CD4-positive, alpha-beta T cell (primary cell): ENCODE data around the gene TENT5C. TPM values are rescaled to one million over a fixed set of nuclear protein-coding genes. Genes with fewer than 3 reads are reported as not detected.
A peak's percentile ranks its signal among the peaks of the same experiment; 100 is the strongest.
"Not testable (repeated sequence)": the region's sequence is repeated elsewhere in the genome, so short reads cannot be mapped to it uniquely, and the experiment has no call there.

Experiments
- ATAC-seq: fragments of 200-7000 bp; cut with Tn5 transposase; one replicate; pipeline ENCODE4 v1.10.0; 2022; ENCODE audit warnings: mild to moderate bottlenecking; ENCODE audit not compliant: poor library complexity
- CTCF ChIA-PET: fragments of 350-600 bp; sonication (Branson Sonifier 250); formaldehyde crosslinking; loops from one replicate; lab custom pipeline; 2021; ENCODE audit warnings: antibody characterized with exemption, inconsistent platforms; lab: Charles Lee
- POLR2A ChIA-PET: fragments of 350-600 bp; sonication (Branson Sonifier 250); formaldehyde crosslinking; loops from one replicate; lab custom pipeline; 2021; ENCODE audit warnings: antibody characterized with exemption, inconsistent platforms; lab: Charles Lee
- DNase-seq, 14 experiments: peaks; one replicate each; pipeline ENCODE4 v3.0.0-alpha.2; 2013 to 2020; ENCODE audit warnings: mixed read lengths in 2 of 14
- H3K27ac ChIP-seq, 2 donors: one replicate each; pipeline versions ENCODE4 v1.5.1 to v1.7.0; 2013; ENCODE audit warnings: low read length in 2 of 2, low read depth in 1 of 2, mild to moderate bottlenecking in 1 of 2
- H3K27me3 ChIP-seq, 2 experiments: 1 replicate in 1 of 2; 2 replicates in 1 of 2; pipeline versions ENCODE4 v1.6.1 to v1.7.0; 2013; ENCODE audit warnings: low read length in 2 of 2, control low read depth in 1 of 2, mild to moderate bottlenecking in 1 of 2, moderate library complexity in 1 of 2; ENCODE audit not compliant: insufficient read depth in 2 of 2, control insufficient read depth in 1 of 2
- H3K36me3 ChIP-seq: one replicate; pipeline ENCODE4 v1.6.1; 2013; ENCODE audit warnings: low read length, control low read depth; ENCODE audit not compliant: insufficient read depth
- H3K4me1 ChIP-seq: one replicate; pipeline ENCODE4 v1.6.1; 2013; ENCODE audit warnings: low read length, control low read depth; ENCODE audit not compliant: insufficient read depth
- H3K4me3 ChIP-seq: one replicate; pipeline ENCODE4 v1.5.1; 2013; ENCODE audit warnings: mild to moderate bottlenecking, low read length, moderate library complexity
- H3K9me3 ChIP-seq, 2 experiments: 1 replicate in 1 of 2; 2 replicates in 1 of 2; pipeline versions ENCODE4 v1.6.1 to v1.7.0; 2013; ENCODE audit warnings: low read length in 2 of 2, mild to moderate bottlenecking in 2 of 2, control low read depth in 1 of 2, moderate library complexity in 1 of 2; ENCODE audit not compliant: control insufficient read depth in 1 of 2, insufficient read depth in 1 of 2
- H3K27ac Mint-ChIP-seq: one replicate; pipeline ENCODE4 v1.8.0; 2020; ENCODE audit warnings: mixed read lengths
- H3K27me3 Mint-ChIP-seq: one replicate; pipeline ENCODE4 v1.8.0; 2021; ENCODE audit warnings: mixed read lengths
- H3K36me3 Mint-ChIP-seq: one replicate; pipeline ENCODE4 v1.8.0; 2021; ENCODE audit warnings: low read depth, mixed read lengths
- H3K4me1 Mint-ChIP-seq: one replicate; pipeline ENCODE4 v1.8.0; 2021; ENCODE audit warnings: low read depth, mixed read lengths
- H3K4me3 Mint-ChIP-seq: one replicate; pipeline ENCODE4 v1.8.0; 2020; ENCODE audit warnings: mild to moderate bottlenecking, mixed read lengths
- H3K9me3 Mint-ChIP-seq: one replicate; pipeline ENCODE4 v1.8.0; 2020; ENCODE audit warnings: mixed read lengths
- CTCF ChIP-seq: fragments of 200-600 bp; IDR thresholded peaks from one replicate; pipeline ENCODE4 v1.8.0; 2022; ENCODE audit warnings: antibody characterized with exemption, mild to moderate bottlenecking
- intact Hi-C, 2 experiments: fragments of 100-400 bp; cut with DNase I in 1 of 2; cut with micrococcal nuclease in 1 of 2; formaldehyde crosslinking; loops; one replicate each; pipeline versions ENCODE4 v1.15.1 to v1.9.0; 2023 to 2025; cut with DNase I, micrococcal nuclease
- polyA plus RNA-seq, 2 donors: library from polyadenylated mRNA; unstranded; fragments of 120-200 nt; gene quantifications; one replicate each; pipeline ENCODE4 v1.2.1, GENCODE V29; 2013
- total RNA-seq, 174 experiments: library from RNA in 2 of 174; stranded (reverse) in 2 of 174; gene quantifications; one replicate each; pipeline ENCODE4 v1.2.3 and lab custom pipeline; 2021 to 2026

The TENT5C gene
- total RNA-seq = 100 to 1,000 TPM; 122 to 123 TPM
- 15.8 TPM for polyA plus RNA-seq (2013, experiment 1 of 2)
- 47.8 TPM for polyA plus RNA-seq (2013, experiment 2 of 2)
- total RNA-seq (lab: John Stamatoyannopoulos, UW) = 5.6 to 764 (median 57.6) reads per million in 172 experiments

DNA sequence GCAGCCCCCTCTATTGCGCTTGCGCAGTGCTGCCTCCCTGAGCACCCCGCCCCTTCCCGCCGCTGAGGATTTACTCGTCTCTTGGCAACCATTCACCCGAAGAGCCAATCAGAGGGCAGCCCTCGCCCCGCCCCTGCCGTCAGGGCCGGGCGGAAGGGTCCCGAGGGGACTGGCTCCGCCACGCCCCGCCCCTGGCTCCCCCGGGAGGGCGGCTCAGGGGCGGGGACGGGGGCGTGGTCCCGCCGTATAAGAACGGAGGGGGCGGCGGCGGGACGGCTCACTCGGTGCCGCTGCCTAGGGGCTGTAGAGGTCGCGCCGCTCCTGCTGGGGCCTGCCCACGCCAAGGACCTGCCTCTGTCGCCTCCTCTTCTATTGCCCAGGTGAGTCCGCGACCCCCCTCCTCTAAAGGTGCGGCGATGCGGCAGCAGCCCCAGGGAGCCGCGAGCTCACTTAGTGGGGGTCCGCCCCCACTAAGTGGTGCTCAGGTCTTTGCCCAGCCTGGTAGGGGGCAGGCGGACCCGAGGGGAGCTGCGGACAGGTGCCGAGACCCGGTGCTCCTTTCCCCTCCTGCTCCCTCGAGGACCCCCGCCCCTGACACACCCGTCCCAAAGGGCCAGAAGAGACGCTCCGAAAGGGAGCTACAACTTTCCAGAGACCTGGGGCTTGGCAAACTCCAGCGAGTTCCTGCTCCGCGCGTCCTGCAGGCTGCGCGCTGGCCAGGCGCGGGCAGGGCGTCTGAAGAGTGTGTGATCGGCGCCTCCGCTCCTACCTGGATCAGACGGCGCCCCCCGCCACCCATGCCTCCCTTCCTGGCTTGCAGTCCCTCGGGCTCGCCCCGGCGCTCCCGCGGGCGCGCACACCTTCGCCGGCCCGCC lies at the start of gene TENT5C:
Gene TENT5C, plus strand, starts transcription at position 275 of the 875 bp plus-strand sequence. CDS start 16,821 bp downstream, outside the sequence.
- TF ChIP-seq CTCF = no peak
- Histone ChIP-seq H3K9me3 (no peaks in the 10 kb centered on the region), H3K36me3 (peaks cover 5% of the 10 kb centered on the region), H3K27ac (peak within 1 kb of the TSS; percentile 85 to 95), H3K4me1 (peaks cover 33% of the 10 kb centered on the region), H3K4me3 (peak within 1 kb of the TSS; percentile 96), H3K27me3 (no peaks in the 10 kb centered on the region)
- H3K9me3 Mint-ChIP-seq = no peaks in the 10 kb centered on the region
- peaks cover 57% of the 10 kb centered on the region for H3K4me1 Mint-ChIP-seq
- no peaks in the 10 kb centered on the region for H3K27me3 Mint-ChIP-seq
- POLR2A ChIA-PET = interaction anchor here (0.6 to 3.2 kb wide), 20 partner anchors 11 to 546 kb away, joined by 3 to 130 read pairs (median 4); partner anchors contain the start of genes MAN1A2 and TTF2
- ATAC-seq = peak; percentile 89
- CTCF ChIA-PET = interaction anchor here (1.4 to 5.2 kb wide), 5 partner anchors 23 to 71 kb away, joined by 5 to 30 read pairs (median 6); no protein-coding TSS in a partner anchor
- peak within 1 kb of the TSS; percentile 99 for H3K4me3 Mint-ChIP-seq
- H3K27ac Mint-ChIP-seq = peak within 1 kb of the TSS; percentile 90
- DNase-seq = peak; percentile 97 to 99 (median 99)
- peaks cover 41% of the 10 kb centered on the region for H3K36me3 Mint-ChIP-seq
- intact Hi-C loops = loop anchor here (1.0 to 10.0 kb wide), 13 partner anchors 51 to 1539 kb away; partner anchors contain the start of genes CD2 (in 1 of the 2), GDAP2 (in 1 of the 2), MAN1A2 (in 1 of the 2) and TRIM45 (in 1 of the 2)

GRCh38 chr1:117556341-117556740 lies 49.5 kb upstream of the TENT5C start:
- intact Hi-C loops = no loop called here
- H3K4me3 Mint-ChIP-seq = no peak overlapping the region
- Histone ChIP-seq H3K27me3 (no peaks in the 10 kb centered on the region), H3K36me3 (no peaks in the 10 kb centered on the region), H3K9me3 (peaks cover 0 to 8% of the 10 kb centered on the region in 2 experiments), H3K4me1 (no peaks in the 10 kb centered on the region), H3K27ac (no peak overlapping the region), H3K4me3 (no peak overlapping the region)
- H3K9me3 Mint-ChIP-seq = peaks cover 6% of the 10 kb centered on the region
- no peaks in the 10 kb centered on the region for H3K36me3 Mint-ChIP-seq
- no peak for DNase-seq
- CTCF ChIA-PET = no interaction called here
- POLR2A ChIA-PET = no interaction called here
- H3K27me3 Mint-ChIP-seq = no peaks in the 10 kb centered on the region
- ATAC-seq = no peak
- no peak for TF ChIP-seq CTCF
- no peak overlapping the region for H3K27ac Mint-ChIP-seq
- no peaks in the 10 kb centered on the region for H3K4me1 Mint-ChIP-seq

GRCh38 chr1:117556976-117557375 lies 48.9 kb upstream of the TENT5C start:
- no peaks in the 10 kb centered on the region for H3K27me3 Mint-ChIP-seq

GRCh38 chr1:117558451-117558850 lies 47.4 kb upstream of the TENT5C start:
- H3K4me1 ChIP-seq, H3K27ac ChIP-seq, H3K27me3 ChIP-seq, H3K4me3 ChIP-seq, H3K4me1 Mint-ChIP-seq, H3K9me3 Mint-ChIP-seq, H3K36me3 ChIP-seq, H3K36me3 Mint-ChIP-seq, POLR2A ChIA-PET, H3K27ac Mint-ChIP-seq, H3K27me3 Mint-ChIP-seq, H3K4me3 Mint-ChIP-seq, H3K9me3 ChIP-seq, CTCF ChIA-PET, ATAC-seq, intact Hi-C loops: not testable (repeated sequence)
- peak in 1 of 14 experiments; percentile 38 for DNase-seq

More at GRCh38 chr1:117556976-117557375, 48.9 kb upstream of the TENT5C start:
- Histone ChIP-seq H3K36me3 (no peaks in the 10 kb centered on the region), H3K27me3 (no peaks in the 10 kb centered on the region), H3K27ac (no peak overlapping the region), H3K9me3 (peaks cover 0 to 8% of the 10 kb centered on the region in 2 experiments), H3K4me3 (no peak overlapping the region), H3K4me1 (no peaks in the 10 kb centered on the region)
- ChIA-PET POLR2A (no interaction called here), CTCF (no interaction called here)
- ATAC-seq (no peak), DNase-seq (no peak)
- H3K9me3 Mint-ChIP-seq = peaks cover 6% of the 10 kb centered on the region
- no peaks in the 10 kb centered on the region for H3K4me1 Mint-ChIP-seq
- TF ChIP-seq CTCF = no peak
- intact Hi-C loops = no loop called here
- no peak overlapping the region for H3K4me3 Mint-ChIP-seq
- no peaks in the 10 kb centered on the region for H3K36me3 Mint-ChIP-seq
- no peak overlapping the region for H3K27ac Mint-ChIP-seq
